ENCODE data around the gene DYNLT4. TPM values are rescaled to one million over a fixed set of nuclear protein-coding genes. Genes with fewer than 3 reads are reported as not detected.

DYNLT4 gene
- total and polyA plus RNA-seq, 2 of the 13 experiments (the other 11 are each of a cell fraction or from before 2014, with no cell fraction given): 0.77 TPM; not detected in 1

DNA sequence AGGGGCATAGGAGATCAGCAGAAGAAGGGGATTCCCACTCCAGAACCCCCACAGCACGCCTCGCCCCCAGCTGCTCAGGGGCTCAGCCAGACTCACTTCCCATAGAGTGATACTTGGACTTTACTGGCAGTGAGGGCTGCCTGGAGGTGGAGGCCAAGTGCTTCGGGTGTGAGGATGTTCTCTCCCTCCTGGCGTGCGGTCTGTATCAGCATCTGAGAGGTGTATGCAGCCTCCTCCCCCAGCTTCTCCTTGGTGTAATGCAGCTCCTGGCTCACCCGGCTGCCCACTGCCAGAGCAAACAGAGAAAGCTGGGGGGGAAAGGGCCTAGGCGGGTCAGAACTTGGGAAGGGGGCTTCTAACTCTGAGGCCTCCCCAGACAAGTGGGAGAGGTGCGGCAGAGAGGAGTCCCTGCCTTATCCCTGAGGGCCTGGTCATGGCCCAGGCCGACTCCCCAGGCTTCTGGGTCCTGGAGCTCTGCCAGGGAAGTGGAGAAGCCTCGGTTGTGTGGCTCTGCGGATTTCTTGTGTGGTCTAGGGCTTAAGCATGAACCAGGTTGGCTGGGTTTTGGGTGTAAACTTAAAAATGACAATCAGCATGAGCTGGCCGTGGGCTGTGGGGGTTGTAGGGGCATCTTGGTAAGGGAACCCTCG lies 25.0 kb upstream of the DYNLT4 start:
- FAIRE-seq: no peak
- Histone ChIP-seq H3K79me2 (ENCODE audit: insufficient read depth, low read length) (no peaks in the 10 kb centered on the region), H3K27ac (ENCODE audit: extremely low read length, insufficient read depth, low read length) (no peak overlapping the region), H4K20me1 (ENCODE audit: insufficient read depth, low read length) (no peaks in the 10 kb centered on the region), H3K36me3 (replicated peaks in 1 of 2; ENCODE audit: control insufficient read depth in 1 of 2, insufficient read depth in 2 of 2, low read length in 2 of 2) (no peaks in the 10 kb centered on the region), H3K27me3 (ENCODE audit: control insufficient read depth in 1 of 2, insufficient read depth in 2 of 2, low read length in 2 of 2) (peaks cover 0 to 16% of the 10 kb centered on the region in 2 experiments; a peak in 1 of 5 replicates), H3K4me2 (ENCODE audit: low read depth, low read length) (peak overlapping the region; percentile 71), H3K4me3 (replicated peaks in 1 of 3; ENCODE audit: insufficient read depth in 1 of 3, low read depth in 2 of 3, low read length in 3 of 3) (peak overlapping the region in 1 of 3 experiments; percentile 59; a peak in 1 of 6 replicates), H2AFZ (ENCODE audit: low read length) (no peak overlapping the region), H3K9me3 (ENCODE audit: low read length) (no peaks in the 10 kb centered on the region), H3K9ac (ENCODE audit: insufficient read depth, low read depth, low read length) (peak overlapping the region; percentile 25; the same call in 1 of the 2 replicates), H3K4me1 (ENCODE audit: insufficient read depth, low read length) (peaks cover 78% of the 10 kb centered on the region)
- TF ChIP-seq ZNF841 (CRISPR knock-in tag; IDR thresholded peaks at IDR 0.05; ENCODE audit: borderline replicate concordance): no peak
- peak; percentile 45 for TF ChIP-seq RBM39 (IDR thresholded peaks at IDR 0.05; ENCODE audit: low read depth, low read length, poor library complexity, severe bottlenecking)
- peak; percentile 24 for TF ChIP-seq ZNF687 (CRISPR knock-in tag; IDR thresholded peaks at IDR 0.05)
- TF ChIP-seq ZFP36 (IDR thresholded peaks at IDR 0.05; ENCODE audit: borderline replicate concordance, low read depth, low read length, partially characterized antibody): peak; percentile 65
- WGBS (ENCODE audit: low lambda C conversion rate): 15% methylated on average over 10 of the region's 13 CpGs
- in situ Hi-C loops (cut with HindIII; ENCODE audit: extremely low pct_ligation_motif_present, low pct_unique_long_range_greater_than_20kb): loop anchor here (10.0 to 25.0 kb wide), 2 partner anchors 180 to 473 kb away; partner anchors contain the start of genes HECTD3 and UROD
- DNase-seq (ENCODE audit: low spot score): no peak
- BruUV-seq (replicated peaks): no TSS peak
- intact Hi-C loops (cut with micrococcal nuclease; ENCODE audit: unreplicated experiment): no loop called here
- ATAC-seq: peak; percentile 7; the same call in 1 of the 3 replicates
- CTCF ChIA-PET (ENCODE audit: low intra/inter-chr PET ratio, low total read pairs): interaction anchor here (0.7 kb wide), 1 partner anchor 1677 kb away, joined by 3 read pairs; no protein-coding TSS in a partner anchor
- POLR2A ChIA-PET: interaction anchor here (0.8 to 4.5 kb wide), 8 partner anchors 10 to 507 kb away, joined by 3 to 51 read pairs (median 7); partner anchors contain the start of genes BTBD19, EIF2B3, PLK3 and PTCH2
